Measurements from ENCODE around the gene CELF5. TPM values are rescaled to one million over a fixed set of nuclear protein-coding genes. Genes with fewer than 3 reads are reported as not detected.

Gene CELF5
- total and polyA plus RNA-seq, 10 of the 15 experiments (the other 5 are each of a cell fraction or from before 2014, with no cell fraction given), result 0.01 to 0.04 TPM; not detected in 8

GRCh38 chr19:3193256-3194105, 31.0 kb upstream of the CELF5 start:
- POLR2A ChIA-PET, result interaction anchor here (1.4 kb wide), 1 partner anchor 8 kb away, joined by 3 read pairs; the partner anchor contains the start of gene NCLN
- Histone ChIP-seq H3K4me1 (ENCODE audit: control insufficient read depth, insufficient read depth, low read length) (no peaks in the 10 kb centered on the region), H3K36me3 (ENCODE audit: control insufficient read depth in 2 of 2, insufficient read depth in 2 of 2, low read length in 1 of 2) (peaks cover 5 to 6% of the 10 kb centered on the region in 2 experiments; a peak in 3 of 4 replicates), H3K27ac (ENCODE audit: control insufficient read depth, insufficient read depth) (no peak overlapping the region), H3K9me3 (replicated peaks; ENCODE audit: control insufficient read depth, insufficient read depth, low read length) (no peaks in the 10 kb centered on the region), H3K79me2 (ENCODE audit: control insufficient read depth, insufficient read depth, low read length) (peaks cover 24% of the 10 kb centered on the region), H3K4me2 (ENCODE audit: control insufficient read depth, insufficient read depth) (no peak overlapping the region), H3K9ac (ENCODE audit: control insufficient read depth, insufficient read depth, low read length) (no peak overlapping the region), H2AFZ (ENCODE audit: control insufficient read depth, low read depth, low read length) (no peak overlapping the region), H3K4me3 (no peak overlapping the region), H4K20me1 (ENCODE audit: control insufficient read depth, insufficient read depth) (no peaks in the 10 kb centered on the region), H3K27me3 (replicated peaks in 1 of 2; ENCODE audit: control insufficient read depth in 2 of 2, insufficient read depth in 2 of 2, low read length in 1 of 2) (no peaks in the 10 kb centered on the region)
- WGBS (ENCODE audit: insufficient coverage, insufficient replicate concordance, low lambda C conversion rate, missing lambda C conversion rate), result 84% methylated on average over 38 of the region's 40 CpGs
- SMC1A ChIA-PET (ENCODE audit: uncharacterized antibody, unreplicated experiment), result no interaction called here
- no peak for FAIRE-seq
- RAD21 ChIA-PET (ENCODE audit: unreplicated experiment), result no interaction called here
- CTCF ChIA-PET, result no interaction called here
- TF ChIP-seq PAX8 (IDR thresholded peaks at IDR 0.05), result no peak
- peak; percentile 64; the same call in 1 of the 2 replicates for TF ChIP-seq SPI1 (IDR thresholded peaks at IDR 0.05; ENCODE audit: borderline replicate concordance, insufficient read depth, low read depth, low read length)
- no peak for DNase-seq (ENCODE audit: low read depth, low spot score)
- no peak for ATAC-seq
- in situ Hi-C loops (cut with MboI) (no loop called here), intact Hi-C loops (cut with micrococcal nuclease; ENCODE audit: unreplicated experiment) (no loop called here)
- no TSS peak for BruUV-seq (replicated peaks)

DNA sequence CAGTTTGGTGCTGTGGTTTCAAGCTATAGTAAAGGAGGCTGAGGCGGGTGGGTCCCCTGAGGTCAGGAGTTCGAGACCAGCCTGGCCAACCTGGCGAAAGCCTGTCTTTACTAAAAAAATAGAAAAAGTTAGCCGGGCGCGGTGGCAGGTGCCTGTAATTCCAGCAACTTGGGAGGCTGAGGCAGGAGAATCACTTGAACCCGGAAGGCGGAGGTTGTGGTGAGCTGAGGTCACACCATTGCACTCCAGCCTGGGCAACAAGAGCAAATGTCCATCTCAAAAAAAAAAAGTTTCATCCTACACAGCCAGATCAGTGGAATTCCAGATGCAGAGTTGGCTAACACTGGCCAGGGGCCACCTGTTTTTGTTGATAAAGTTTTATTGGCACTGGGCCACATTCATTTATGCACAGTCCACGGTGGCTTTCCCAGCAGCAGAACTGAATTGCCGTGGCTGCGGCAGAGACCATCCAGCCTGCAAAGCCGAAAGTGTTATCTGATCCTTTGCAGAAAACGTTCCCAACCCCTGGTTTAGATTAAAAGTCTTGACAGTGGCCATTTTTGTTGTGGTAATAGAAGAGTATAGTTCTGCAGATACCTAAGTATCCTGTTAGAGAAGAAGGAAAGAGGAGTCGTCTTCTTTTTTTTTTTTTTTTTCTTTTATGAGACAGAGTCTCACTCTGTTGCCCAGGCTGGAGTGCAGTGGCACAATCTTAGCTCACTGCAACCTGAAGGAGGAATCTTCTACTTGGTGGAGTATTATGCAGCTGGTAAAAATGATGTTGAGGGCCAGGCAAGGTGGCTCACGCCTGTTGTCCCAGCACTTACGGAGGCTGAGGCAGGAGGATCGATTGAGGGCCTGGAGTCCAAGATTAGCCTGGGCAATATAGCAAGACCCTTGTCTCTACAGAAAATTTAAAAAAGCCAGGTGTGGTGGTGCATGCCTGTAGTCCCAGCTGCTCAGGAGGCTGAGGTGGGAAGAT, 30.1 kb upstream of the CELF5 start:
- in situ Hi-C loops (cut with MboI), result no loop called here
- RAD21 ChIA-PET (ENCODE audit: unreplicated experiment), result no interaction called here
- Histone ChIP-seq H4K20me1 (ENCODE audit: control insufficient read depth, insufficient read depth) (no peaks in the 10 kb centered on the region), H3K4me1 (ENCODE audit: control insufficient read depth, insufficient read depth, low read length) (no peaks in the 10 kb centered on the region), H3K4me2 (ENCODE audit: control insufficient read depth, insufficient read depth) (no peak overlapping the region), H3K27ac (ENCODE audit: control insufficient read depth, insufficient read depth) (no peak overlapping the region), H3K9me3 (replicated peaks; ENCODE audit: control insufficient read depth, insufficient read depth, low read length) (no peaks in the 10 kb centered on the region), H3K27me3 (replicated peaks in 1 of 2; ENCODE audit: control insufficient read depth in 2 of 2, insufficient read depth in 2 of 2, low read length in 1 of 2) (no peaks in the 10 kb centered on the region), H3K9ac (ENCODE audit: control insufficient read depth, insufficient read depth, low read length) (no peak overlapping the region), H2AFZ (ENCODE audit: control insufficient read depth, low read depth, low read length) (no peak overlapping the region), H3K36me3 (ENCODE audit: control insufficient read depth in 2 of 2, insufficient read depth in 2 of 2, low read length in 1 of 2) (peaks cover 3 to 8% of the 10 kb centered on the region in 2 experiments; a peak in 3 of 4 replicates), H3K79me2 (ENCODE audit: control insufficient read depth, insufficient read depth, low read length) (peaks cover 15% of the 10 kb centered on the region), H3K4me3 (no peak overlapping the region)
- WGBS (ENCODE audit: insufficient coverage, insufficient replicate concordance, low lambda C conversion rate, missing lambda C conversion rate), result 97% methylated on average over 17 of the region's 17 CpGs
- intact Hi-C loops (cut with micrococcal nuclease; ENCODE audit: unreplicated experiment), result no loop called here
- ATAC-seq (no peak), DNase-seq (ENCODE audit: low read depth, low spot score) (no peak), FAIRE-seq (no peak)
- POLR2A ChIA-PET, result interaction anchor here (0.6 to 1.4 kb wide), 2 partner anchors 9 to 985 kb away, joined by 3 read pairs; partner anchors contain the start of gene NCLN
- CTCF ChIA-PET, result no interaction called here
- SMC1A ChIA-PET (ENCODE audit: uncharacterized antibody, unreplicated experiment), result no interaction called here
- TSS peak; percentile 50 for BruUV-seq (replicated peaks)
- TF ChIP-seq CHD4 (IDR thresholded peaks at IDR 0.05), result no peak
- TF ChIP-seq, protein P1, sequence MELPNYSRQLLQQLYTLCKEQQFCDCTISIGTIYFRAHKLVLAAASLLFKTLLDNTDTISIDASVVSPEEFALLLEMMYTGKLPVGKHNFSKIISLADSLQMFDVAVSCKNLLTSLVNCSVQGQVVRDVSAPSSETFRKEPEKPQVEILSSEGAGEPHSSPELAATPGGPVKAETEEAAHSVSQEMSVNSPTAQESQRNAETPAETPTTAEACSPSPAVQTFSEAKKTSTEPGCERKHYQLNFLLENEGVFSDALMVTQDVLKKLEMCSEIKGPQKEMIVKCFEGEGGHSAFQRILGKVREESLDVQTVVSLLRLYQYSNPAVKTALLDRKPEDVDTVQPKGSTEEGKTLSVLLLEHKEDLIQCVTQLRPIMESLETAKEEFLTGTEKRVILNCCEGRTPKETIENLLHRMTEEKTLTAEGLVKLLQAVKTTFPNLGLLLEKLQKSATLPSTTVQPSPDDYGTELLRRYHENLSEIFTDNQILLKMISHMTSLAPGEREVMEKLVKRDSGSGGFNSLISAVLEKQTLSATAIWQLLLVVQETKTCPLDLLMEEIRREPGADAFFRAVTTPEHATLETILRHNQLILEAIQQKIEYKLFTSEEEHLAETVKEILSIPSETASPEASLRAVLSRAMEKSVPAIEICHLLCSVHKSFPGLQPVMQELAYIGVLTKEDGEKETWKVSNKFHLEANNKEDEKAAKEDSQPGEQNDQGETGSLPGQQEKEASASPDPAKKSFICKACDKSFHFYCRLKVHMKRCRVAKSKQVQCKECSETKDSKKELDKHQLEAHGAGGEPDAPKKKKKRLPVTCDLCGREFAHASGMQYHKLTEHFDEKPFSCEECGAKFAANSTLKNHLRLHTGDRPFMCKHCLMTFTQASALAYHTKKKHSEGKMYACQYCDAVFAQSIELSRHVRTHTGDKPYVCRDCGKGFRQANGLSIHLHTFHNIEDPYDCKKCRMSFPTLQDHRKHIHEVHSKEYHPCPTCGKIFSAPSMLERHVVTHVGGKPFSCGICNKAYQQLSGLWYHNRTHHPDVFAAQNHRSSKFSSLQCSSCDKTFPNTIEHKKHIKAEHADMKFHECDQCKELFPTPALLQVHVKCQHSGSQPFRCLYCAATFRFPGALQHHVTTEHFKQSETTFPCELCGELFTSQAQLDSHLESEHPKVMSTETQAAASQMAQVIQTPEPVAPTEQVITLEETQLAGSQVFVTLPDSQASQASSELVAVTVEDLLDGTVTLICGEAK (IDR thresholded peaks at IDR 0.05; ENCODE audit: borderline replicate concordance), result peak; percentile 81
- TF ChIP-seq RB1 (IDR thresholded peaks at IDR 0.05; ENCODE audit: borderline replicate concordance), result no peak
- no peak for TF ChIP-seq RELB (IDR thresholded peaks at IDR 0.05; ENCODE audit: low read depth)
- no peak for TF ChIP-seq CBX5 (IDR thresholded peaks at IDR 0.05; ENCODE audit: low read depth)
- no peak for TF ChIP-seq CBX3 (IDR thresholded peaks at IDR 0.05; ENCODE audit: borderline replicate concordance, low read depth)
